Breast epithelium (tissue), 3 donors: ENCODE data around the gene TBL2.

Source experiments
- CTCF ChIP-seq, 3 donors: fragments of 450-650 bp; IDR thresholded peaks; one replicate each; pipeline ENCODE4 v1.5.1; 2016 to 2017; ENCODE audit warnings: antibody characterized with exemption in 3 of 3, mild to moderate bottlenecking in 3 of 3, moderate library complexity in 3 of 3
- POLR2AphosphoS5 ChIP-seq, 3 donors: sonication (generic); formaldehyde crosslinking; IDR thresholded peaks; one replicate each; pipeline ENCODE4 v1.6.1; 2017; ENCODE audit warnings: antibody characterized with exemption in 3 of 3

DNA sequence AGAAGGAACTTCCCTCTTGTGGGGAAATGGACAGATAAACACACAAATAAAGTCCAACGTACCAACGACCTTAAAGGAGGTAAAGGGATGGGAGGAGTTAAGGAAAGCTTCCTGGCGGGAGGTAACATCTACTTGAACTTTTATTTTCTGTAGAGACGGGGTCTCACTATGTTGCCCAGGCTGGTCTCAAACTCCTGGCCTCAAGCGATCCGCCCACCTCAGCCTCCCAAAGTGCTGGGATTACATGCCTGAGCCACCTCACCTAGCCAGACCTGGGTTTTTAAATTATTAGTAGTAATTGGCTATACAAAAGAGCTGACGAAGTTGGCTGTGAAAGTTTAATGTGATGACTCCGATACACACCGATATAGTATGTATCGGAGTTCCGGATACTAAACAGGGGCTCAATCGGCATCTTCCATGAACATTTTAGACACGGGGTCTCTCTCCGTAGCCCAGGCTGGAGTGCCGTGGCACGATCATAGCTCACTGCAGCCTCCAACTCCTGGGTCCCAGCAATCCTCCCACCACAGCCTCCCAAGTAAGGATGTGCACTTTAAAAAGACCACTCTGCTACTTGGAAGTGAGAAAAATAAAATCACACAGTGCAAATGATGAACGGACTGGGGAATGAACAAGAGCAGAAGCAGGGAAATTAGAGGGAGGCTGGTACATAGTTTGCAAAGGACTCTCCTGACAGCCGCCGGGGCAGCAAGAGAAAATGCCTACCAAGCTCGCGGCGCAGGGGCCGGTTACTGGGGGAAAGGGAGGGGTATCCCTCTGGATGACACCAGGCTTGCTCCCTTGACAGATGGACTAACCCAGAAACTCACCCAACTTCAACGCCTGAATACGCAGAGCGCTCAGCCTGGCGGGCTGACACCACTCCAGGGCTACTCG lies 21.9 kb downstream of the TBL2 start:
- TF ChIP-seq CTCF (IDR thresholded peaks at IDR 0.05) (no peak), POLR2AphosphoS5 (IDR thresholded peaks at IDR 0.05) (peak in 1 of 3 donors; percentile 2)
